DMS153 treated with DMSO at 0.1 percent for 48 hours (cell line): Measurements from ENCODE around the gene MEP1B.

Source experiments
- DNase-seq: peaks from one replicate; lab custom pipeline; 2025; ENCODE audit not compliant: unreplicated experiment; lab: John Stamatoyannopoulos, UW

The MEP1B gene

DNA sequence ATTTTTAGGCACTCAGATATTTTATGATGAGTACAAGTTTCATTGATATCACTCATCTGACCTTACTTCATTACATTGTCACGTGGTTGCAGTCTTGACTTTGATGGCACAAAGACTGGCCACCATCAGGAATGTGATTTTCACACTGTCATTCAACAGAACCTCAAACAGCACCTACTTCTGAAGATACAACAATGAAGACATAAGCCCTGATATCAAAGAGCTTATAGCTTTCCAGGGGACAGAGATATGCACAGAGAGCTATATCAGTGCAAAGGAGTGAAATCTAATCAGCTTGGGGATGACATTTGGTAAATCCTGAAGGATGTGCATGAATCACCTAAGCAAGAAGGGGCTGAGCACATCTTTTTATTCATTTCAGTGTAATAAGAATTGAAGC, 72.3 kb downstream of the MEP1B start:
- DNase-seq, result no peak

DNA sequence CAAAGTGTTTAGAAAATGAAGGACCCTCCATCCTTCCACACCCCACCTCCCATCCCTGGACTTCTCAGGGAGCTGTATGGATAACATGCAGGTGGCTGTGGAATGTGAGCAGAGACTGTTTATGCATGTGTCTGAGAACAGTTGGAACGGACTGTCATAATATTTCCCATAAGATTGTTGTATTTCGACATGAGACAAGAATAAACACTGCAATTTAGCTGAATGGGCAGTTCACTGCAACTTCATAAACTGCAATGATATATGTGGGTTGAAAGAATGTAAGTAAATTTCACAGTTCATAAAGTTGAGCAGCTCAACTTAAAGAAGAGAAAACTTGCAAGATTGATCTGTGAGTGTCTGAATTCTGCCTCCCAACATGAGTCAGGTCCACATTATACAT, 74.6 kb downstream of the MEP1B start:
- no peak for DNase-seq

DNA sequence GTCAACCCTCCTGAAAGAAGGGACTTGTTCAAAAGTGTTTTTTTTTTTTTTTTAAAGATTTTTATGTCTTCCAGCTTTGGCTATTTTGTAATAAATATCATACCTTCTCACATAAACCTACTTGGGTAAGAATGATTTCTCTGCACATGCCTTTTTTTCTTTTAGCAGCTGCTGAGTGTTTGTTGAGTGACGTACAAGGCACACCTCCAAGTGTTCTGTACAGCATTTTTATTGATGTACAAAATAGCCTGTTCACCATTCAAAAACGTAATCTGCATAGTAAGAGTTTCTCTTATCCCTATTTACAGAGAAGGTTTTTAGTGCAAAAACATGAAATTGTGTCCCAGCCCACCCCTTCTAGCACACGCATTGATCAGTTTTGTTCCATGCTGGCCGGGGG, 77.6 kb downstream of the MEP1B start:
- no peak for DNase-seq
